ENCODE results near the gene QRSL1. TPM values are rescaled to one million over a fixed set of nuclear protein-coding genes. Genes with fewer than 3 reads are reported as not detected.

QRSL1 gene
- total and polyA plus RNA-seq, 10 of the 15 experiments (the other 5 are each of a cell fraction or from before 2014, with no cell fraction given): 11.9 to 23.5 (median 15.5) TPM

GRCh38 chr6:106688177-106688951, 59.0 kb downstream of the QRSL1 start (continued):
- TF ChIP-seq ATF7 (IDR thresholded peaks at IDR 0.05; ENCODE audit: low read depth): no peak
- TF ChIP-seq JUNB (IDR thresholded peaks at IDR 0.05): no peak
- TF ChIP-seq, protein P1, sequence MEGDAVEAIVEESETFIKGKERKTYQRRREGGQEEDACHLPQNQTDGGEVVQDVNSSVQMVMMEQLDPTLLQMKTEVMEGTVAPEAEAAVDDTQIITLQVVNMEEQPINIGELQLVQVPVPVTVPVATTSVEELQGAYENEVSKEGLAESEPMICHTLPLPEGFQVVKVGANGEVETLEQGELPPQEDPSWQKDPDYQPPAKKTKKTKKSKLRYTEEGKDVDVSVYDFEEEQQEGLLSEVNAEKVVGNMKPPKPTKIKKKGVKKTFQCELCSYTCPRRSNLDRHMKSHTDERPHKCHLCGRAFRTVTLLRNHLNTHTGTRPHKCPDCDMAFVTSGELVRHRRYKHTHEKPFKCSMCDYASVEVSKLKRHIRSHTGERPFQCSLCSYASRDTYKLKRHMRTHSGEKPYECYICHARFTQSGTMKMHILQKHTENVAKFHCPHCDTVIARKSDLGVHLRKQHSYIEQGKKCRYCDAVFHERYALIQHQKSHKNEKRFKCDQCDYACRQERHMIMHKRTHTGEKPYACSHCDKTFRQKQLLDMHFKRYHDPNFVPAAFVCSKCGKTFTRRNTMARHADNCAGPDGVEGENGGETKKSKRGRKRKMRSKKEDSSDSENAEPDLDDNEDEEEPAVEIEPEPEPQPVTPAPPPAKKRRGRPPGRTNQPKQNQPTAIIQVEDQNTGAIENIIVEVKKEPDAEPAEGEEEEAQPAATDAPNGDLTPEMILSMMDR (IDR thresholded peaks at IDR 0.05 in 2 of 3, conservative IDR thresholded peaks at IDR 0.05 in 1 of 3; ENCODE audit: control insufficient read depth in 2 of 3, extremely low read depth in 1 of 3, insufficient read depth in 1 of 3, low read depth in 3 of 3, low read length in 3 of 3): peak; percentile 6 to 19 (median 17); a peak in 1 of 6 replicates
- TF ChIP-seq, protein P2, sequence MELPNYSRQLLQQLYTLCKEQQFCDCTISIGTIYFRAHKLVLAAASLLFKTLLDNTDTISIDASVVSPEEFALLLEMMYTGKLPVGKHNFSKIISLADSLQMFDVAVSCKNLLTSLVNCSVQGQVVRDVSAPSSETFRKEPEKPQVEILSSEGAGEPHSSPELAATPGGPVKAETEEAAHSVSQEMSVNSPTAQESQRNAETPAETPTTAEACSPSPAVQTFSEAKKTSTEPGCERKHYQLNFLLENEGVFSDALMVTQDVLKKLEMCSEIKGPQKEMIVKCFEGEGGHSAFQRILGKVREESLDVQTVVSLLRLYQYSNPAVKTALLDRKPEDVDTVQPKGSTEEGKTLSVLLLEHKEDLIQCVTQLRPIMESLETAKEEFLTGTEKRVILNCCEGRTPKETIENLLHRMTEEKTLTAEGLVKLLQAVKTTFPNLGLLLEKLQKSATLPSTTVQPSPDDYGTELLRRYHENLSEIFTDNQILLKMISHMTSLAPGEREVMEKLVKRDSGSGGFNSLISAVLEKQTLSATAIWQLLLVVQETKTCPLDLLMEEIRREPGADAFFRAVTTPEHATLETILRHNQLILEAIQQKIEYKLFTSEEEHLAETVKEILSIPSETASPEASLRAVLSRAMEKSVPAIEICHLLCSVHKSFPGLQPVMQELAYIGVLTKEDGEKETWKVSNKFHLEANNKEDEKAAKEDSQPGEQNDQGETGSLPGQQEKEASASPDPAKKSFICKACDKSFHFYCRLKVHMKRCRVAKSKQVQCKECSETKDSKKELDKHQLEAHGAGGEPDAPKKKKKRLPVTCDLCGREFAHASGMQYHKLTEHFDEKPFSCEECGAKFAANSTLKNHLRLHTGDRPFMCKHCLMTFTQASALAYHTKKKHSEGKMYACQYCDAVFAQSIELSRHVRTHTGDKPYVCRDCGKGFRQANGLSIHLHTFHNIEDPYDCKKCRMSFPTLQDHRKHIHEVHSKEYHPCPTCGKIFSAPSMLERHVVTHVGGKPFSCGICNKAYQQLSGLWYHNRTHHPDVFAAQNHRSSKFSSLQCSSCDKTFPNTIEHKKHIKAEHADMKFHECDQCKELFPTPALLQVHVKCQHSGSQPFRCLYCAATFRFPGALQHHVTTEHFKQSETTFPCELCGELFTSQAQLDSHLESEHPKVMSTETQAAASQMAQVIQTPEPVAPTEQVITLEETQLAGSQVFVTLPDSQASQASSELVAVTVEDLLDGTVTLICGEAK (IDR thresholded peaks at IDR 0.05; ENCODE audit: borderline replicate concordance): no peak
- TF ChIP-seq RELA (IDR thresholded peaks at IDR 0.05; ENCODE audit: borderline replicate concordance, partially characterized antibody): no peak
- TF ChIP-seq ZBED1 (IDR thresholded peaks at IDR 0.05; ENCODE audit: borderline replicate concordance): no peak

All from GM12878 (cell line).